GM19193 (cell line): ENCODE results near the gene MACROD2.

Source experiments
- POLR2A ChIP-seq: IDR thresholded peaks from 4 replicates; pipeline ENCODE4 v1.6.1; 2011; ENCODE audit not compliant: insufficient read depth, insufficient read length; ENCODE audit errors: extremely low read depth

The MACROD2 gene

GRCh38 chr20:15575255-15575654, 1579.9 kb downstream of the MACROD2 start:
- no peak for TF ChIP-seq POLR2A

GRCh38 chr20:15576411-15576810, 1581.1 kb downstream of the MACROD2 start:
- no peak for TF ChIP-seq POLR2A

GRCh38 chr20:15578113-15578512, 1582.8 kb downstream of the MACROD2 start:
- TF ChIP-seq POLR2A: no peak

GRCh38 chr20:15579688-15580087, 1584.4 kb downstream of the MACROD2 start:
- TF ChIP-seq POLR2A: no peak

- TF ChIP-seq POLR2A: no peak
These were observed 1586.9 kb downstream of the MACROD2 start for GRCh38 chr20:15582146-15582760.

GRCh38 chr20:15584507-15584906, 1589.2 kb downstream of the MACROD2 start:
- TF ChIP-seq POLR2A: no peak

GRCh38 chr20:15593081-15593480, 1597.8 kb downstream of the MACROD2 start:
- TF ChIP-seq POLR2A: no peak

- TF ChIP-seq POLR2A: no peak
These were observed 1598.9 kb downstream of the MACROD2 start for GRCh38 chr20:15594158-15594695.

- no peak for TF ChIP-seq POLR2A
These were observed 1601.0 kb downstream of the MACROD2 start for GRCh38 chr20:15596220-15596890.

- TF ChIP-seq POLR2A: no peak
These were observed 1602.0 kb downstream of the MACROD2 start for GRCh38 chr20:15597306-15597705.

- no peak for TF ChIP-seq POLR2A
These were observed 1604.6 kb downstream of the MACROD2 start for GRCh38 chr20:15599961-15600360.

- TF ChIP-seq POLR2A: no peak
These were observed 1605.2 kb downstream of the MACROD2 start for GRCh38 chr20:15600565-15600964.

GRCh38 chr20:15603506-15603905, 1608.2 kb downstream of the MACROD2 start:
- TF ChIP-seq POLR2A: no peak

GRCh38 chr20:15603978-15604805, 1608.9 kb downstream of the MACROD2 start:
- TF ChIP-seq POLR2A: no peak

GRCh38 chr20:15609921-15610320, 1614.6 kb downstream of the MACROD2 start:
- no peak for TF ChIP-seq POLR2A
